K562 (cell line): Measurements from ENCODE around the gene CPNE1. TPM values are rescaled to one million over a fixed set of nuclear protein-coding genes. Genes with fewer than 3 reads are reported as not detected.
A peak's percentile ranks its signal among the peaks of the same experiment; 100 is the strongest.

Experiments
- BRD4 ChIP-seq: fragments of 200-600 bp; sonication (generic); IDR thresholded peaks from 2 replicates; pipeline ENCODE4 v1.6.1; 2017; ENCODE audit warnings: inconsistent platforms
- CBX5 ChIP-seq: IDR thresholded peaks from 2 replicates; pipeline ENCODE4 v1.6.1; 2014; ENCODE audit warnings: low read depth, borderline replicate concordance
- ETV5 ChIP-seq: sonication (generic); formaldehyde crosslinking; IDR thresholded peaks from 2 replicates; pipeline ENCODE4 v1.4.0; 2020; ENCODE audit warnings: low read depth, mild to moderate bottlenecking, missing genetic modification reagents
- FOXK2 ChIP-seq, 2 experiments: fragments of 450-650 bp; IDR thresholded peaks in 1 of 2; conservative IDR thresholded peaks in 1 of 2; 2 replicates each; pipeline ENCODE4 v1.6.1; 2016; ENCODE audit warnings: low read depth in 2 of 2, mild to moderate bottlenecking in 1 of 2
- SMARCE1 ChIP-seq: fragments of 450-650 bp; IDR thresholded peaks from 2 replicates; pipeline ENCODE4 v1.7.1; 2016; ENCODE audit warnings: mild to moderate bottlenecking
- TEAD4 ChIP-seq, 2 experiments: sonication (generic) in 1 of 2; formaldehyde crosslinking in 1 of 2; IDR thresholded peaks; 2 replicates each; pipeline versions ENCODE4 v1.6.1 to v1.8.0; 2012 to 2022; ENCODE audit warnings: borderline replicate concordance in 1 of 2, inconsistent platforms in 1 of 2, low read length in 1 of 2, mild to moderate bottlenecking in 1 of 2, missing genetic modification reagents in 1 of 2
- ZNF253 ChIP-seq: fragments of 250-450 bp; sonication (Bioruptor Pico); conservative IDR thresholded peaks from 2 replicates; pipeline ENCODE4 v1.6.1; 2021; ENCODE audit warnings: mild to moderate bottlenecking
- ZNF717 ChIP-seq: fragments of 250-450 bp; sonication (Bioruptor Pico); IDR thresholded peaks from 2 replicates; pipeline ENCODE4 v1.5.0; 2021
- ZNF75A ChIP-seq: fragments of 450-650 bp; formaldehyde crosslinking; IDR thresholded peaks from 2 replicates; pipeline ENCODE4 v1.4.0; 2020; ENCODE audit warnings: mild to moderate bottlenecking
- polyA plus RNA-seq, 8 experiments: library from polyadenylated mRNA; depleted of rRNA in 4 of 8; stranded (reverse) in 5 of 8; unstranded in 3 of 8; fragments of >200 nt; fragmentation: Nextera tagmentation in 2 of 8; fragmentation: Illumina TruSeq in 1 of 8; extraction: Ambion mirVana in 2 of 8; extraction: Trizol in 1 of 8; gene quantifications; 2 replicates each; pipeline versions ENCODE4 v1.2.1 to v1.2.3, GENCODE V29; 2011 to 2014; ENCODE audit warnings: inconsistent platforms in 1 of 8, missing spikeins in 1 of 8
- total RNA-seq, 7 experiments: library from RNA; depleted of rRNA in 6 of 7; stranded (reverse); fragments of >200 nt in 6 of 7; fragmentation: Illumina TruSeq in 2 of 7; extraction: Trizol in 2 of 7; gene quantifications; 2 replicates each; pipeline versions ENCODE4 v1.2.1 to v1.2.3, GENCODE V29; 2011 to 2021; ENCODE audit warnings: low replicate concordance in 1 of 7
- TF ChIP-seq, protein P1 (sequence below): sonication (generic); formaldehyde crosslinking; IDR thresholded peaks from 2 replicates; pipeline ENCODE4 v1.8.0; 2022; ENCODE audit warnings: missing genetic modification reagents, mild to moderate bottlenecking, borderline replicate concordance
- TF ChIP-seq, protein P2 (sequence below): fragments of 250-450 bp; sonication (Bioruptor Pico); IDR thresholded peaks from 2 replicates; pipeline ENCODE4 v1.5.0; 2021; ENCODE audit warnings: mild to moderate bottlenecking, borderline replicate concordance
- TF ChIP-seq, protein P3 (sequence below): sonication (generic); formaldehyde crosslinking; IDR thresholded peaks from 2 replicates; pipeline ENCODE4 v1.8.0; 2023; ENCODE audit warnings: mild to moderate bottlenecking, missing genetic modification reagents
- TF ChIP-seq, protein P4 (sequence below): sonication (generic); formaldehyde crosslinking; IDR thresholded peaks from 2 replicates; pipeline ENCODE4 v1.8.0; 2023; ENCODE audit warnings: mild to moderate bottlenecking, missing genetic modification reagents

CPNE1 gene
- total and polyA plus RNA-seq, 9 of the 15 experiments (the other 6 are each of a cell fraction or from before 2014, with no cell fraction given): 42.1 to 102 (median 56.0) TPM

DNA sequence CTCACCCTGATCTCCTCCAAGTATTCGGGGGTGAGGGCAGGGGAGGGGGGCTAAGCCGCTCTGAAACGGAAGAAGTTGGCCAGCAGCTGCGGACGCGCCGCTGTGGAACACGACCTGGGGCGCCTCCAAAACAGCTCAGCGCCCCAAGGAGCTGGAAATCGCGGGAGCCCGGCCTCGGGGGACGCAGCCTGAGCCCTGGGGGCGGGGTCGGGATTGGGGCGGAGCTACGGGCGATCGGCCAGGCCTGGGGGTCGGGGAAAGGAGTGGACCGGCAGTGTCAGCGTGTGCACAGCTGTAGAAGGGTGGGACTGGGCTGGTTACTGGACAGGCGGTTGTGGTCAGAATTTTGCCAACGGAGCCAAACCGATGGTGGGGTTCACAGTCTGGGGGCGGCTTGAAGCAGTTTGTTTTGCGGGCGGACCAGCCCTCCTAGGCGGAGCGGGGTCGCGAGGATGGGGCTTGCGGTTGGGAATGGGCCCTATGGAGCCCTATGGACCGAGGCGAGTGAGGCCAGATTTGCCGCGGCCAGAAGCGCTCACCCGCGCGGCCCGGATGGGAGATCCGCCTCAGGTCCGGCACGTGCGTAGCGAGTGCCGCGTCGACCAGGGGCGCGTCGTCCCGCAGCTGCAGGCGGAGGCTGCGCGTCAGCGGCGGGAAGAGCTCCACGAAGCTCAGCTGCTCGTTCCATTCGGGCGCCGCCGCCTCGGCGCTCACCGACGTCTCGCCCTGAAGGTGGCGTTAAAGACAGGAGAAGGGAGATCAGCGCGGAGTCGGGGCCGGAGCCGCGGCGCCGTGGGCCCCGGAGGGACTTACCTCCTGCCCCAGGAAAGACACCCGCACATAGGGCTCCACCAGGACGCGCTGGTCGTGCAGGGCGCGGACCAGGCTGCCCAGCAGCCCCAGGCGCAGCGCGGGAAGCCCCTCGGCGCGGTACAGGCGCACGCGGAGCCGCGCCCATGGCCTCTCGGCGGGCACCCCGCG, 63.4 kb downstream of the CPNE1 start (continued):
- TF ChIP-seq ZNF253: no peak
- no peak for TF ChIP-seq BRD4
- TF ChIP-seq, protein P1, sequence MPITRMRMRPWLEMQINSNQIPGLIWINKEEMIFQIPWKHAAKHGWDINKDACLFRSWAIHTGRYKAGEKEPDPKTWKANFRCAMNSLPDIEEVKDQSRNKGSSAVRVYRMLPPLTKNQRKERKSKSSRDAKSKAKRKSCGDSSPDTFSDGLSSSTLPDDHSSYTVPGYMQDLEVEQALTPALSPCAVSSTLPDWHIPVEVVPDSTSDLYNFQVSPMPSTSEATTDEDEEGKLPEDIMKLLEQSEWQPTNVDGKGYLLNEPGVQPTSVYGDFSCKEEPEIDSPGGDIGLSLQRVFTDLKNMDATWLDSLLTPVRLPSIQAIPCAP (CRISPR knock-in tag): 0 out of 2 replicates have a peak, but pooled peaks have one; percentile 79
- TF ChIP-seq, protein P2, sequence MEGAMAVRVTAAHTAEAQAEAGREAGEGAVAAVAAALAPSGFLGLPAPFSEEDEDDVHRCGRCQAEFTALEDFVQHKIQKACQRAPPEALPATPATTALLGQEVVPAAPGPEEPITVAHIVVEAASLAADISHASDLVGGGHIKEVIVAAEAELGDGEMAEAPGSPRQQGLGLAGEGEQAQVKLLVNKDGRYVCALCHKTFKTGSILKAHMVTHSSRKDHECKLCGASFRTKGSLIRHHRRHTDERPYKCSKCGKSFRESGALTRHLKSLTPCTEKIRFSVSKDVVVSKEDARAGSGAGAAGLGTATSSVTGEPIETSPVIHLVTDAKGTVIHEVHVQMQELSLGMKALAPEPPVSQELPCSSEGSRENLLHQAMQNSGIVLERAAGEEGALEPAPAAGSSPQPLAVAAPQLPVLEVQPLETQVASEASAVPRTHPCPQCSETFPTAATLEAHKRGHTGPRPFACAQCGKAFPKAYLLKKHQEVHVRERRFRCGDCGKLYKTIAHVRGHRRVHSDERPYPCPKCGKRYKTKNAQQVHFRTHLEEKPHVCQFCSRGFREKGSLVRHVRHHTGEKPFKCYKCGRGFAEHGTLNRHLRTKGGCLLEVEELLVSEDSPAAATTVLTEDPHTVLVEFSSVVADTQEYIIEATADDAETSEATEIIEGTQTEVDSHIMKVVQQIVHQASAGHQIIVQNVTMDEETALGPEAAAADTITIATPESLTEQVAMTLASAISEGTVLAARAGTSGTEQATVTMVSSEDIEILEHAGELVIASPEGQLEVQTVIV (CRISPR knock-in tag): no peak
- no peak for TF ChIP-seq FOXK2 (conservative IDR thresholded peaks at IDR 0.05 in 1 of 2, IDR thresholded peaks at IDR 0.05 in 1 of 2; ENCODE audit: low read depth in 2 of 2)
- 0 out of 2 replicates have a peak, but pooled peaks have one; percentile 13 for TF ChIP-seq CBX5
- TF ChIP-seq SMARCE1: no peak; the same call in 1 of the 2 replicates
- TF ChIP-seq, protein P3, sequence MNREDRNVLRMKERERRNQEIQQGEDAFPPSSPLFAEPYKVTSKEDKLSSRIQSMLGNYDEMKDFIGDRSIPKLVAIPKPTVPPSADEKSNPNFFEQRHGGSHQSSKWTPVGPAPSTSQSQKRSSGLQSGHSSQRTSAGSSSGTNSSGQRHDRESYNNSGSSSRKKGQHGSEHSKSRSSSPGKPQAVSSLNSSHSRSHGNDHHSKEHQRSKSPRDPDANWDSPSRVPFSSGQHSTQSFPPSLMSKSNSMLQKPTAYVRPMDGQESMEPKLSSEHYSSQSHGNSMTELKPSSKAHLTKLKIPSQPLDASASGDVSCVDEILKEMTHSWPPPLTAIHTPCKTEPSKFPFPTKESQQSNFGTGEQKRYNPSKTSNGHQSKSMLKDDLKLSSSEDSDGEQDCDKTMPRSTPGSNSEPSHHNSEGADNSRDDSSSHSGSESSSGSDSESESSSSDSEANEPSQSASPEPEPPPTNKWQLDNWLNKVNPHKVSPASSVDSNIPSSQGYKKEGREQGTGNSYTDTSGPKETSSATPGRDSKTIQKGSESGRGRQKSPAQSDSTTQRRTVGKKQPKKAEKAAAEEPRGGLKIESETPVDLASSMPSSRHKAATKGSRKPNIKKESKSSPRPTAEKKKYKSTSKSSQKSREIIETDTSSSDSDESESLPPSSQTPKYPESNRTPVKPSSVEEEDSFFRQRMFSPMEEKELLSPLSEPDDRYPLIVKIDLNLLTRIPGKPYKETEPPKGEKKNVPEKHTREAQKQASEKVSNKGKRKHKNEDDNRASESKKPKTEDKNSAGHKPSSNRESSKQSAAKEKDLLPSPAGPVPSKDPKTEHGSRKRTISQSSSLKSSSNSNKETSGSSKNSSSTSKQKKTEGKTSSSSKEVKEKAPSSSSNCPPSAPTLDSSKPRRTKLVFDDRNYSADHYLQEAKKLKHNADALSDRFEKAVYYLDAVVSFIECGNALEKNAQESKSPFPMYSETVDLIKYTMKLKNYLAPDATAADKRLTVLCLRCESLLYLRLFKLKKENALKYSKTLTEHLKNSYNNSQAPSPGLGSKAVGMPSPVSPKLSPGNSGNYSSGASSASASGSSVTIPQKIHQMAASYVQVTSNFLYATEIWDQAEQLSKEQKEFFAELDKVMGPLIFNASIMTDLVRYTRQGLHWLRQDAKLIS (CRISPR knock-in tag): 0 out of 2 replicates have a peak, but pooled peaks have one; percentile 40
- no peak for TF ChIP-seq ZNF75A (CRISPR knock-in tag)
- TF ChIP-seq, protein P4, sequence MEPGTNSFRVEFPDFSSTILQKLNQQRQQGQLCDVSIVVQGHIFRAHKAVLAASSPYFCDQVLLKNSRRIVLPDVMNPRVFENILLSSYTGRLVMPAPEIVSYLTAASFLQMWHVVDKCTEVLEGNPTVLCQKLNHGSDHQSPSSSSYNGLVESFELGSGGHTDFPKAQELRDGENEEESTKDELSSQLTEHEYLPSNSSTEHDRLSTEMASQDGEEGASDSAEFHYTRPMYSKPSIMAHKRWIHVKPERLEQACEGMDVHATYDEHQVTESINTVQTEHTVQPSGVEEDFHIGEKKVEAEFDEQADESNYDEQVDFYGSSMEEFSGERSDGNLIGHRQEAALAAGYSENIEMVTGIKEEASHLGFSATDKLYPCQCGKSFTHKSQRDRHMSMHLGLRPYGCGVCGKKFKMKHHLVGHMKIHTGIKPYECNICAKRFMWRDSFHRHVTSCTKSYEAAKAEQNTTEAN (CRISPR knock-in tag): peak; percentile 80; the same call in 1 of the 2 replicates
- TF ChIP-seq ZNF717 (CRISPR knock-in tag): no peak
- TF ChIP-seq TEAD4 (IDR thresholded peaks at IDR 0.05; ENCODE audit: low read length): peak; percentile 60; the same call in 1 of the 2 replicates
- TF ChIP-seq TEAD4 (CRISPR knock-in tag; IDR thresholded peaks at IDR 0.05; ENCODE audit: borderline replicate concordance): 0 out of 2 replicates have a peak, but pooled peaks have one; percentile 29
- TF ChIP-seq ETV5: peak; percentile 63; the same call in 1 of the 2 replicates
